ENCODE data around the gene TMEM132A. TPM values are rescaled to one million over a fixed set of nuclear protein-coding genes. Genes with fewer than 3 reads are reported as not detected.

TMEM132A gene
- total RNA-seq, 4 donors from 2014 or later: 1.8 to 7.0 (median 3.5) TPM

GRCh38 chr11:60934790-60935605 is 10.7 kb downstream of the TMEM132A start:
- in situ Hi-C loops (cut with MboI; ENCODE audit: low pct_ligation_motif_present in 1 of 4, low pct_unique_long_range_greater_than_20kb in 1 of 4, low sequenced_read_pairs in 3 of 4) (no loop called here), intact Hi-C loops (cut with DNase I; ENCODE audit: low total_unique reads) (no loop called here)
- H3K27ac ChIP-seq: no peak overlapping the region
- TF ChIP-seq EP300 (IDR thresholded peaks at IDR 0.05; ENCODE audit: low read depth): no peak
- H3K36me3 ChIP-seq: no peaks in the 10 kb centered on the region
- no peaks in the 10 kb centered on the region for H3K27me3 ChIP-seq
- WGBS, 2 donors (ENCODE audit: low coverage in 1 of 2): 87% methylated on average over 21 of the region's 21 CpGs; no CpG with 5 or more reads in 1 of the 2 donors
- no peaks in the 10 kb centered on the region for H3K9me3 ChIP-seq
- no peaks in the 10 kb centered on the region for H3K4me1 ChIP-seq
- no peak overlapping the region for H3K4me3 ChIP-seq
- no peak for DNase-seq

- WGBS, 2 donors (ENCODE audit: low coverage in 1 of 2): 89% methylated on average over 27 of the region's 27 CpGs; no CpG with 5 or more reads in 1 of the 2 donors
- H3K9me3 ChIP-seq: no peaks in the 10 kb centered on the region
- H3K27ac ChIP-seq: no peak overlapping the region
- intact Hi-C loops (cut with DNase I; ENCODE audit: low total_unique reads) (no loop called here), in situ Hi-C loops (cut with MboI; ENCODE audit: low pct_ligation_motif_present in 1 of 4, low pct_unique_long_range_greater_than_20kb in 1 of 4, low sequenced_read_pairs in 3 of 4) (no loop called here)
- no peaks in the 10 kb centered on the region for H3K36me3 ChIP-seq
- no peak overlapping the region for H3K4me3 ChIP-seq
- no peak for TF ChIP-seq CTCF (IDR thresholded peaks at IDR 0.05)
- no peak for TF ChIP-seq POLR2A (IDR thresholded peaks at IDR 0.05)
- TF ChIP-seq POLR2AphosphoS5 (IDR thresholded peaks at IDR 0.05): no peak
- no peak for TF ChIP-seq EP300 (IDR thresholded peaks at IDR 0.05; ENCODE audit: low read depth)
- no peaks in the 10 kb centered on the region for H3K27me3 ChIP-seq
- DNase-seq: no peak
- H3K4me1 ChIP-seq: no peaks in the 10 kb centered on the region
Measured at GRCh38 chr11:60935676-60936442, 11.6 kb downstream of the TMEM132A start.

- WGBS, 2 donors (ENCODE audit: low coverage in 1 of 2): 81% methylated on average over 18 of the region's 18 CpGs; no CpG with 5 or more reads in 1 of the 2 donors
- no peak for DNase-seq
- H3K4me3 ChIP-seq: no peak overlapping the region
- H3K36me3 ChIP-seq: no peaks in the 10 kb centered on the region
- H3K27ac ChIP-seq: no peak overlapping the region
- no peaks in the 10 kb centered on the region for H3K4me1 ChIP-seq
- H3K9me3 ChIP-seq: no peaks in the 10 kb centered on the region
- in situ Hi-C loops (cut with MboI; ENCODE audit: low pct_ligation_motif_present in 1 of 4, low pct_unique_long_range_greater_than_20kb in 1 of 4, low sequenced_read_pairs in 3 of 4): no loop called here
- H3K27me3 ChIP-seq: no peaks in the 10 kb centered on the region
- TF ChIP-seq POLR2AphosphoS5 (IDR thresholded peaks at IDR 0.05): no peak
- TF ChIP-seq EP300 (IDR thresholded peaks at IDR 0.05; ENCODE audit: low read depth): no peak
- TF ChIP-seq CTCF (IDR thresholded peaks at IDR 0.05): no peak
- TF ChIP-seq POLR2A (IDR thresholded peaks at IDR 0.05): no peak
- intact Hi-C loops (cut with DNase I; ENCODE audit: low total_unique reads): no loop called here
Measured at GRCh38 chr11:60936467-60937143, 12.3 kb downstream of the TMEM132A start.

- WGBS, 2 donors (ENCODE audit: low coverage in 1 of 2): 80 to 85% methylated on average over 2 to 12 of the region's 12 CpGs
- in situ Hi-C loops (cut with MboI; ENCODE audit: low pct_ligation_motif_present in 1 of 4, low pct_unique_long_range_greater_than_20kb in 1 of 4, low sequenced_read_pairs in 3 of 4) (no loop called here), intact Hi-C loops (cut with DNase I; ENCODE audit: low total_unique reads) (no loop called here)
- no peak for DNase-seq
- Histone ChIP-seq H3K4me3 (no peak overlapping the region), H3K36me3 (no peaks in the 10 kb centered on the region), H3K27ac (no peak overlapping the region), H3K9me3 (no peaks in the 10 kb centered on the region), H3K27me3 (no peaks in the 10 kb centered on the region), H3K4me1 (no peaks in the 10 kb centered on the region)
- TF ChIP-seq EP300 (IDR thresholded peaks at IDR 0.05; ENCODE audit: low read depth) (no peak), CTCF (IDR thresholded peaks at IDR 0.05) (no peak), POLR2A (IDR thresholded peaks at IDR 0.05) (no peak), POLR2AphosphoS5 (IDR thresholded peaks at IDR 0.05) (no peak)
Measured at GRCh38 chr11:60937144-60937527, 12.9 kb downstream of the TMEM132A start.

Data from transverse colon (tissue), 4 donors.